ENCODE measurements around the gene TBC1D14.

DNA sequence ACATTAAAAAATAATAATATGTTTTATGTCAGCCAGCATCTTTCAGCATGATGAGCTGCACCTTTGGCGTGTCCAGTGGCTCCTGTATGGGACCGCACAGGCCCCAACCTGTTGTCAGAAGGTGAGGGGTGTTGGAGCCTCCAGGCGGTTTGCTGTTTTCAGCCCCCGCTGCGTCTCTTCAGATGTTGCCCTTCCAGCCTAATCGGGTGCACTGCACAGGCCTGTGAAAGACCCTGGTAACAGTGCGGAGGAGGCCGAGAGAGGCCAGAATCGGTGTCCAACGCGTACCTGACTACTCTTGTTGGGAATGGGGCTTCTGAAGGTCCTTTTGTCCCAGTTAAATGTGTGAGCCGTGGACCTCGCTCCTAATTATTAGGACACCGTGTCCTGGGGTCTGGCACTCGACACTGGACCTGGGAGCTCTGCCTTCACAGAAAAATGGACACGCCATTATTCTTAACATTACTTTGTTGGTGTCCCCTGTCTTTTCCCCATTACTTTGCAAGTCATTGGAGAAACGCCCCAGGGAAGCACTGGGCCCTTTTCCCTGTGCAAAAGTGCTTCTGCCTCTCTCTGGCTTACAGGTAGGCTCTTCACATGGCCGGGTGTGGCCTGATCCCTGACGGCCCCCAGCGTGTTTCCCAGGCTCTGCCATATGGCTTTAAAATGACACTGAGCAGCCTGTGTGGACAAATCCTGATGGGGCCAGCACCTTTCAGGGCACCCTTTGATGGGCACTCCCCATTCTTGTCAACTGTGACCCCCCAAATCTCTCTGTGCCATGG is 51.2 kb downstream of the TBC1D14 start:
- TF ChIP-seq, protein P1, sequence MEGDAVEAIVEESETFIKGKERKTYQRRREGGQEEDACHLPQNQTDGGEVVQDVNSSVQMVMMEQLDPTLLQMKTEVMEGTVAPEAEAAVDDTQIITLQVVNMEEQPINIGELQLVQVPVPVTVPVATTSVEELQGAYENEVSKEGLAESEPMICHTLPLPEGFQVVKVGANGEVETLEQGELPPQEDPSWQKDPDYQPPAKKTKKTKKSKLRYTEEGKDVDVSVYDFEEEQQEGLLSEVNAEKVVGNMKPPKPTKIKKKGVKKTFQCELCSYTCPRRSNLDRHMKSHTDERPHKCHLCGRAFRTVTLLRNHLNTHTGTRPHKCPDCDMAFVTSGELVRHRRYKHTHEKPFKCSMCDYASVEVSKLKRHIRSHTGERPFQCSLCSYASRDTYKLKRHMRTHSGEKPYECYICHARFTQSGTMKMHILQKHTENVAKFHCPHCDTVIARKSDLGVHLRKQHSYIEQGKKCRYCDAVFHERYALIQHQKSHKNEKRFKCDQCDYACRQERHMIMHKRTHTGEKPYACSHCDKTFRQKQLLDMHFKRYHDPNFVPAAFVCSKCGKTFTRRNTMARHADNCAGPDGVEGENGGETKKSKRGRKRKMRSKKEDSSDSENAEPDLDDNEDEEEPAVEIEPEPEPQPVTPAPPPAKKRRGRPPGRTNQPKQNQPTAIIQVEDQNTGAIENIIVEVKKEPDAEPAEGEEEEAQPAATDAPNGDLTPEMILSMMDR (IDR thresholded peaks at IDR 0.05) = no peak
- no peak for TF ChIP-seq POLR2A (IDR thresholded peaks at IDR 0.05)

Measured in right lobe of liver (tissue), 4 donors.